GM06990 (cell line): ENCODE data around the gene GIMAP1.

Source experiments
- DNase-seq: peaks from one replicate; pipeline ENCODE4 v3.0.0-alpha.2; 2011; ENCODE audit not compliant: insufficient read length; ENCODE audit errors: extremely low read depth
- H3K27me3 ChIP-seq: replicated peaks from 2 replicates; pipeline ENCODE4 v1.6.0; 2011; ENCODE audit warnings: low read length; ENCODE audit not compliant: control insufficient read depth, insufficient read depth
- H3K36me3 ChIP-seq: 2 replicates; pipeline ENCODE4 v1.5.1; 2011; ENCODE audit warnings: low read length; ENCODE audit not compliant: control insufficient read depth, insufficient read depth
- H3K4me3 ChIP-seq: replicated peaks from 2 replicates; pipeline ENCODE4 v1.5.1; 2011; ENCODE audit warnings: low read depth, mild to moderate bottlenecking, control low read depth, low read length
- CTCF ChIP-seq: IDR thresholded peaks from 2 replicates; pipeline ENCODE4 v1.5.1; 2011; ENCODE audit warnings: low read length, control low read depth, mild to moderate bottlenecking, inconsistent platforms; ENCODE audit not compliant: insufficient read depth, poor library complexity, severe bottlenecking

The GIMAP1 gene

GRCh38 chr7:150719960-150720891, 3.8 kb downstream of the GIMAP1 start:
- Histone ChIP-seq H3K4me3 (no peak overlapping the region), H3K27me3 (no peaks in the 10 kb centered on the region), H3K36me3 (peaks cover 7% of the 10 kb centered on the region)
- no peak for DNase-seq
- no peak for TF ChIP-seq CTCF

- no peaks in the 10 kb centered on the region for H3K27me3 ChIP-seq
- no peak for TF ChIP-seq CTCF
- peaks cover 7% of the 10 kb centered on the region for H3K36me3 ChIP-seq
- no peak overlapping the region for H3K4me3 ChIP-seq
- no peak for DNase-seq
Measured at GRCh38 chr7:150721970-150722373, 5.6 kb downstream of the GIMAP1 start.

- H3K27me3 ChIP-seq: no peaks in the 10 kb centered on the region
- H3K36me3 ChIP-seq: peaks cover 7% of the 10 kb centered on the region
- DNase-seq: no peak
- no peak for TF ChIP-seq CTCF
- H3K4me3 ChIP-seq: no peak overlapping the region
Measured at GRCh38 chr7:150722431-150722931, 6.1 kb downstream of the GIMAP1 start.

GRCh38 chr7:150723467-150723866, 7.1 kb downstream of the GIMAP1 start:
- no peaks in the 10 kb centered on the region for H3K27me3 ChIP-seq
- no peak for TF ChIP-seq CTCF
- DNase-seq: no peak
- H3K4me3 ChIP-seq: no peak overlapping the region
- peaks cover 7% of the 10 kb centered on the region for H3K36me3 ChIP-seq

GRCh38 chr7:150727381-150727780, 11.0 kb downstream of the GIMAP1 start:
- DNase-seq: no peak
- Histone ChIP-seq H3K4me3 (no peak overlapping the region), H3K27me3 (no peaks in the 10 kb centered on the region), H3K36me3 (peaks cover under 1% of the 10 kb centered on the region; the same call in 1 of the 2 replicates)
- TF ChIP-seq CTCF: no peak
